Cardiac fibroblast (primary cell): ENCODE results near the gene PKP1.
"Not testable (repeated sequence)": the region's sequence is repeated elsewhere in the genome, so short reads cannot be mapped to it uniquely, and the experiment has no call there.

Source experiments
- DNase-seq, 2 donors: peaks; one replicate each; pipeline versions ENCODE4 v3.0.0 to v3.0.0-alpha.2; 2010; ENCODE audit warnings: low read depth in 2 of 2
- H3K4me3 ChIP-seq, 2 donors: replicated peaks in 1 of 2; 1 replicate in 1 of 2; 2 replicates in 1 of 2; pipeline ENCODE4 v1.5.1; 2011; ENCODE audit warnings: low read depth in 2 of 2, low read length in 2 of 2, mild to moderate bottlenecking in 2 of 2, moderate library complexity in 1 of 2
- CTCF ChIP-seq: IDR thresholded peaks from one replicate; pipeline ENCODE4 v1.5.1; 2011; ENCODE audit warnings: low read depth, mild to moderate bottlenecking, low read length, inconsistent platforms

The PKP1 gene

GRCh38 chr1:201254625-201255478 lies 28.5 kb upstream of the PKP1 start:
- no peak overlapping the region for H3K4me3 ChIP-seq
- peak; percentile 43 to 45 for DNase-seq
- peak; percentile 97 for TF ChIP-seq CTCF

- no peak for TF ChIP-seq CTCF
- DNase-seq = no peak
These were observed 27.6 kb upstream of the PKP1 start for GRCh38 chr1:201255479-201256362.

GRCh38 chr1:201258132-201258531 lies 25.2 kb upstream of the PKP1 start:
- H3K4me3 ChIP-seq, DNase-seq: not testable (repeated sequence)

More at GRCh38 chr1:201255479-201256362, 27.6 kb upstream of the PKP1 start:
- no peak overlapping the region for H3K4me3 ChIP-seq

GRCh38 chr1:201258763-201259230 lies 24.5 kb upstream of the PKP1 start:
- no peak for TF ChIP-seq CTCF
- H3K4me3 ChIP-seq = no peak overlapping the region
- no peak for DNase-seq

GRCh38 chr1:201259476-201260235 lies 23.6 kb upstream of the PKP1 start:
- TF ChIP-seq CTCF = no peak
- H3K4me3 ChIP-seq = no peak overlapping the region
- peak; percentile 15 to 23 for DNase-seq

GRCh38 chr1:201260236-201260590 lies 23.1 kb upstream of the PKP1 start:
- H3K4me3 ChIP-seq = no peak overlapping the region
- TF ChIP-seq CTCF = no peak
- DNase-seq = peak in 1 of 2 donors; percentile 16
